ENCODE results near the gene RIPOR2. TPM values are rescaled to one million over a fixed set of nuclear protein-coding genes. Genes with fewer than 3 reads are reported as not detected.

Gene RIPOR2
- total RNA-seq, 1 donor: 0.72 TPM

DNA sequence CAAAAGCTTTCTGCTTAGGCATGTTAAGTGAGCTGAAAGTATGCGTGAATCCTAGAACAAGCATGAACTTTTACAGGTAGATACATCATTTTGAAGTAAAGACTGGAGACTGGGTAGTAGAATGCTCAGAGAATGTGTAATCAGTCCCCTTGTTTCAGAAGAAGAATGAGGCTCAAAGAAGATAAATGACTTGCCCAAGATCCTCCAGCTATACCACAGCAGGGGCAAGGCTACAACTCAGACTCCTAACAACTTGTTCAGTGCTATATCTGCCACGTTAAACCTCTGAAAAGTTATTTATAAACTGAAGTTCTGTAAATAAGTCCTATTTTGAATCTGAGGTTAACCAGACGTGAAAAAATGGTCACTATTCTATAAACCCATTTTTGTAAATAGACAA, 2.9 kb downstream of the RIPOR2 start:
- H3K4me3 ChIP-seq (ENCODE audit: low read depth, low read length): no peak overlapping the region
- TF ChIP-seq, protein P1, sequence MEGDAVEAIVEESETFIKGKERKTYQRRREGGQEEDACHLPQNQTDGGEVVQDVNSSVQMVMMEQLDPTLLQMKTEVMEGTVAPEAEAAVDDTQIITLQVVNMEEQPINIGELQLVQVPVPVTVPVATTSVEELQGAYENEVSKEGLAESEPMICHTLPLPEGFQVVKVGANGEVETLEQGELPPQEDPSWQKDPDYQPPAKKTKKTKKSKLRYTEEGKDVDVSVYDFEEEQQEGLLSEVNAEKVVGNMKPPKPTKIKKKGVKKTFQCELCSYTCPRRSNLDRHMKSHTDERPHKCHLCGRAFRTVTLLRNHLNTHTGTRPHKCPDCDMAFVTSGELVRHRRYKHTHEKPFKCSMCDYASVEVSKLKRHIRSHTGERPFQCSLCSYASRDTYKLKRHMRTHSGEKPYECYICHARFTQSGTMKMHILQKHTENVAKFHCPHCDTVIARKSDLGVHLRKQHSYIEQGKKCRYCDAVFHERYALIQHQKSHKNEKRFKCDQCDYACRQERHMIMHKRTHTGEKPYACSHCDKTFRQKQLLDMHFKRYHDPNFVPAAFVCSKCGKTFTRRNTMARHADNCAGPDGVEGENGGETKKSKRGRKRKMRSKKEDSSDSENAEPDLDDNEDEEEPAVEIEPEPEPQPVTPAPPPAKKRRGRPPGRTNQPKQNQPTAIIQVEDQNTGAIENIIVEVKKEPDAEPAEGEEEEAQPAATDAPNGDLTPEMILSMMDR (IDR thresholded peaks at IDR 0.05; ENCODE audit: insufficient read depth, low read length): no peak
- DNase-seq (ENCODE audit: low read depth): no peak

DNA sequence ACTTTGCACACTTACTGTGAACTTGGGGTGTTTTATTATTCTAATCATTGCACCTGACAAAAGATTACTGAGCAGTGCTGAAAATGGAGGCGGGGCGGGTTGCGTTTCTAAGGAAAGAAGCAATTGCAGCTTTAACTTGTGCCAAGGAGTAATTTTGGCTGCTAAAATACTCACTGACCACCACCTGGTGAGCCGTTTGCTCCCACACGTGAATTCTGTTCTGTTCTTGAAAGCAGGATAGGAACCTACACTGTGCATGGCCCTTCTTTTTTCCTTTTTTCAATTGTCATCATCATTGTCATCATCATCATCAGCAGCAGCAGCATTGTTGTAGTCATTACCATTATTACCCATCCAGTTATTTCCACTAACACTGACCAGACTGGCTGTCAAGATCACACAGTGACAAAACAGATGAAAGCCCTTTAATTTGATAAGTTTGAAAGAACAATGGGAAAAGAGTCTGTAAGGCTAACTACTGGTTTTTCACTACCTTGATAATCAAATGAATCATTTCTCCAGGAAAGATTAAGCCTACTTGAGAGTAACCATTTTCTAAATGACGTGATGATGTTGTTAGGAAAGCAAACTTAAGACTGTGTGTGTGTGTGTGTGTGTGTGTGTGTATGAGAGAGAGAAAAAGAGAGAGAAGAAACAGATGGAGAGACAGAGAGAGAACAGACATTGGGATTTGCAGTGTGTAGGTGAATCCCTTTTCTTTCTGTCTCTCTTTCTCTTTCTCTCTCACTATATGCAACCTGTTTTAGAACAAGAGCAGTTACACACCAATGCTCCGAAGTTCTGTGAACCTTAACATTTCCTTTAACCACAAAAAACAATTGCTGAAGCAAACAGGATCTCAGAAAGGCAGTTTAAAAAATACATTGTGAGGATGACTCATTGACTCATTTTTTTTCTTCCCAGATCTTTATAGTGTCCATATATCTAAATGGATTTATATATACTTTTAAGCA, 3.8 kb downstream of the RIPOR2 start:
- TF ChIP-seq, protein P1 (IDR thresholded peaks at IDR 0.05; ENCODE audit: insufficient read depth, low read length): no peak
- no peak overlapping the region for H3K4me3 ChIP-seq (ENCODE audit: low read depth, low read length)
- no peak for DNase-seq (ENCODE audit: low read depth)

DNA sequence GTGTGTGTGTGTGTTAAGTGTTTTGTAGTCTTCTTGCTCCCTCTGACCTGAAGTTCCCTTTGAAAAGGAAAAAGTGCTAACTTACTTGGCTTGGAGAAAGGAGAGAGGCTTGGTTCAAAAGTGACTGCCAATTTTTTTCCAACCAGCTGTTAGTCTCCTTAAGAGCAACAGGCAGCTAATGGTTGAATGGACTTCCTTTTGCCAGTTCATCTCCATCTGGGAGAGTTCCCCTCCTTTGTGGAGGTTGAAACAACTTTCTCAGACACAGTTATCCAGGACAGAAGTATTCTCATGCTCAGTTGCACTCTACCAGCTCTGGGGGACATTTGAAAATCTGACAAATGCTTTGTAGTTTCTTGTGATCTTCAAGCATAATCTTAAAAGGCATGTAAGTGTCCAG, 4.5 kb downstream of the RIPOR2 start:
- no peak overlapping the region for H3K4me3 ChIP-seq (ENCODE audit: low read depth, low read length)
- TF ChIP-seq, protein P1 (IDR thresholded peaks at IDR 0.05; ENCODE audit: insufficient read depth, low read length): no peak
- peak; percentile 16 for DNase-seq (ENCODE audit: low read depth)

DNA sequence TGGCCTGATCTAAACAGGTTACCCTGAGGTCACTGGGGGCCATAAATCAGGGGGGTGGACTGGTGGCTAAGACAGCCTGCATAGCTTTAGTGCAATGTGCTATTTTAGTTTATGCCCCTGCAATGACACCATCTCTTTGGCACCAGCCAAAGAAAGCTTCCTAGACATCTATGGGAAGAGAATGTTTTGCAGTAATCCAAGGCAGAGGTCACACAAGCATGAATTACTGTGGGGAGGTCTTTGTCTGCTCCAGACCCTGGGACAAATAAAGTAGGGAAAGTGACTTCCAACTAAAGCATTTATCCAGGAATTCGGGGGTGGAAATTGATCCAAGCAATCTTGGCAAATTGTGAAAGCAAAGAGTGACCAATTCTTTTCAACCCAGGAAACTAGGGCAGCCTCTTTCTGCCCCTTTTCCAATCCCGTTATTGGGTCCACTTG, 5.3 kb downstream of the RIPOR2 start:
- TF ChIP-seq, protein P1 (IDR thresholded peaks at IDR 0.05; ENCODE audit: insufficient read depth, low read length): no peak
- peak; percentile 34 for DNase-seq (ENCODE audit: low read depth)
- H3K4me3 ChIP-seq (ENCODE audit: low read depth, low read length): no peak overlapping the region

DNA sequence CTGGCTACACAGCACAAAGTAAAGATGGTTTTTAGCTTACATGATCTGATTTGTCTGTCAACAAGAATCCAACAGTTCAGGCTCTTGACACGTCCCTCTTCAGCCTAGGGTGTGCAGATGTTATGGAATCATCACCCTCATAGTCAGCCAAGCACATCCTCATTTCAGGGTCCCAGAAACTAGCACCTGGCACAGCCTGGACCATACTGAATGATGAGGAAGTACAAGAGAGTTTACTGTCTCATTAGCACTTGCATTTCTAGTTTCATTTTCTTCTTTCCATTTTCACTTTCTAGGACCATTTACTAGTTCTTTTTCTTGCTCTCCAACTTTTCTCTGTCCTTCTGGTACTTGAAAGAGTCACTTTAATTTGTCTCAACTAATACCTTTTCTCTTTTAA, 6.5 kb downstream of the RIPOR2 start:
- no peak overlapping the region for H3K4me3 ChIP-seq (ENCODE audit: low read depth, low read length)
- TF ChIP-seq, protein P1 (IDR thresholded peaks at IDR 0.05; ENCODE audit: insufficient read depth, low read length): no peak
- DNase-seq (ENCODE audit: low read depth): no peak

DNA sequence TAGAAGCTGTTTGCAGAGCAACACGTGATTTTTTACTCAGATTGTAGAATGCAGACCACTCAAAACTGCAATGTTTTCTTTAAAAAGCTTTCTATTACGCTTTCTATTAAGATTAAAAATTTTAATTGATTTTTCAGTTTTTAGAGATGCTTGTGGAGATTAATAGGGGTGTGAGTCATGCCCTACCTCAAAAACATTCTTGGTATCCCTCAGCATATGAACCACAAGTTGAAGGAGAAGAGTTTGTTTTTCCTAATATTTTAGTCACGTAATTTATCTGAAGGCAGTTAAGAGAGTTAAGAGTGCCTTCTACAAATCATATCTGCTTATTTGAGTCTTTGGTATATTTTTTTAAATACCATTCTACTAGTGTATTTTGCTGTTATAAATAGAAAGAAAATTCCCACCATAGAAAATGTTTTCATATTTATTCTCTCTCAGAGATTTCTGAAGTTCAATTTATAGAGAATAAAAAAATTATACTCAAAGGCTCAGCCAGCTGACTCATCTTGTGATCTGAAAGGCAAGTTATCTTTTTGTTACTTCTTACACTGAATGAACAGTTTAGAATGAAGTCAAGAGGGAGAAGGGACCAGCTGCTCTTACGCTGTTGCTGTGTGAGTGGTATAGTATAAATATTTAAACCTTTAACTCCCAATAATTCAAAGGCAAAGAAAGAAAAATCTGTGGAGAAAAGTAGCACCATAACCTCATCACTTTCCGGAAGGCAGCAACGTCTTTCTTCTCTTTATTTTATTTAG, 7.6 kb downstream of the RIPOR2 start:
- no peak for DNase-seq (ENCODE audit: low read depth)
- TF ChIP-seq, protein P1 (IDR thresholded peaks at IDR 0.05; ENCODE audit: insufficient read depth, low read length): no peak
- H3K4me3 ChIP-seq (ENCODE audit: low read depth, low read length): no peak overlapping the region
